Liver (tissue), 3 donors: ENCODE data around the gene DROSHA.

ENCODE experiments used
- FOXA1 ChIP-seq: IDR thresholded peaks from 2 replicates; pipeline ENCODE4 v1.6.1; 2016; ENCODE audit warnings: antibody characterized with exemption
- JUND ChIP-seq, 2 donors: IDR thresholded peaks; 2 replicates each; pipeline ENCODE4 v1.6.1; 2016; ENCODE audit warnings: antibody characterized with exemption in 2 of 2
- RAD21 ChIP-seq, 2 donors: IDR thresholded peaks; 2 replicates each; pipeline ENCODE4 v1.6.1; 2016; ENCODE audit warnings: antibody characterized with exemption in 2 of 2, mild to moderate bottlenecking in 2 of 2
- SP1 ChIP-seq: IDR thresholded peaks from 2 replicates; pipeline ENCODE4 v1.6.1; 2018; ENCODE audit warnings: antibody characterized with exemption, mild to moderate bottlenecking
- TF ChIP-seq, protein P1 (sequence below): fragments of 150-350 bp; IDR thresholded peaks from 2 replicates; pipeline ENCODE4 v1.5.1; 2017; ENCODE audit warnings: improper control_type of control experiment, low read depth, low read length; ENCODE audit not compliant: missing input control
- TF ChIP-seq, protein P2 (sequence below): IDR thresholded peaks from 2 replicates; pipeline ENCODE4 v1.6.1; 2016; ENCODE audit warnings: antibody characterized with exemption
- TF ChIP-seq, protein P3 (sequence below): IDR thresholded peaks from 2 replicates; pipeline ENCODE4 v1.6.1; 2016; ENCODE audit warnings: antibody characterized with exemption, mild to moderate bottlenecking
- TF ChIP-seq, protein P4 (sequence below): IDR thresholded peaks from 2 replicates; pipeline ENCODE4 v1.6.1; 2016; ENCODE audit warnings: antibody characterized with exemption
- donor health status: healthy.
- donor health status: healthy.

DNA sequence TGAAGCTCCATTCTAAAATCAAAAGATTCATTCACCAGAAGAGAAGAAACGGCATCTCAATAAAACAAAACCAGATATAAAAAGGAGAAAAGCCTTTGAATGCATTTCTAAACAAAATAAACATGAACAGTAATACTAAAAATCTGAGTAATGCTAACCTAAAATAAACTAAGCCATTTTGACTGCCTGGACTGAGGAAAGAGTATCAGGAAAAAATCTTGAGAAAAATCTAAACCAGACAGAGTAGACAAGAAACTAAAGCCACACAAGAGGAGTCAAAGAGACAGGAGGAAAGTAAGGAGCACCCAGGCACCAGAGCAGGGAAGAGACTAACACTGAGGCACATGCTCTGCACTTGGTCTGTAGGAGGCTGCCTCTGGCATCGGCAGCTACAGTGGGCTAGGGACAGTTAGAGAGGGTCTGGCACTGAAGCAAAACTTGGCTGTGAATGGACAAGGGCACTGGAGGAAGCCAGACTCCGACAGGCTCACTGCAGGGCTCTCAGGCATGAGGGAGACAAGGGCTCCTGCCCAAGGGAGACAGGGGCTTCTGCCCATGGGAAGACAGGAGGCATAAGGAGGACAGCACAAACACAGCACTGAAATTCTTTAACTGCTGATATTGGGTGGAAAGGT lies 50.2 kb downstream of the DROSHA start:
- TF ChIP-seq, protein P1, sequence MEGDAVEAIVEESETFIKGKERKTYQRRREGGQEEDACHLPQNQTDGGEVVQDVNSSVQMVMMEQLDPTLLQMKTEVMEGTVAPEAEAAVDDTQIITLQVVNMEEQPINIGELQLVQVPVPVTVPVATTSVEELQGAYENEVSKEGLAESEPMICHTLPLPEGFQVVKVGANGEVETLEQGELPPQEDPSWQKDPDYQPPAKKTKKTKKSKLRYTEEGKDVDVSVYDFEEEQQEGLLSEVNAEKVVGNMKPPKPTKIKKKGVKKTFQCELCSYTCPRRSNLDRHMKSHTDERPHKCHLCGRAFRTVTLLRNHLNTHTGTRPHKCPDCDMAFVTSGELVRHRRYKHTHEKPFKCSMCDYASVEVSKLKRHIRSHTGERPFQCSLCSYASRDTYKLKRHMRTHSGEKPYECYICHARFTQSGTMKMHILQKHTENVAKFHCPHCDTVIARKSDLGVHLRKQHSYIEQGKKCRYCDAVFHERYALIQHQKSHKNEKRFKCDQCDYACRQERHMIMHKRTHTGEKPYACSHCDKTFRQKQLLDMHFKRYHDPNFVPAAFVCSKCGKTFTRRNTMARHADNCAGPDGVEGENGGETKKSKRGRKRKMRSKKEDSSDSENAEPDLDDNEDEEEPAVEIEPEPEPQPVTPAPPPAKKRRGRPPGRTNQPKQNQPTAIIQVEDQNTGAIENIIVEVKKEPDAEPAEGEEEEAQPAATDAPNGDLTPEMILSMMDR = no peak
- no peak for TF ChIP-seq RAD21 (IDR thresholded peaks at IDR 0.05)
- TF ChIP-seq JUND (IDR thresholded peaks at IDR 0.05) = no peak
- TF ChIP-seq, protein P2, sequence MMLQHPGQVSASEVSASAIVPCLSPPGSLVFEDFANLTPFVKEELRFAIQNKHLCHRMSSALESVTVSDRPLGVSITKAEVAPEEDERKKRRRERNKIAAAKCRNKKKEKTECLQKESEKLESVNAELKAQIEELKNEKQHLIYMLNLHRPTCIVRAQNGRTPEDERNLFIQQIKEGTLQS = no peak
- TF ChIP-seq, protein P3, sequence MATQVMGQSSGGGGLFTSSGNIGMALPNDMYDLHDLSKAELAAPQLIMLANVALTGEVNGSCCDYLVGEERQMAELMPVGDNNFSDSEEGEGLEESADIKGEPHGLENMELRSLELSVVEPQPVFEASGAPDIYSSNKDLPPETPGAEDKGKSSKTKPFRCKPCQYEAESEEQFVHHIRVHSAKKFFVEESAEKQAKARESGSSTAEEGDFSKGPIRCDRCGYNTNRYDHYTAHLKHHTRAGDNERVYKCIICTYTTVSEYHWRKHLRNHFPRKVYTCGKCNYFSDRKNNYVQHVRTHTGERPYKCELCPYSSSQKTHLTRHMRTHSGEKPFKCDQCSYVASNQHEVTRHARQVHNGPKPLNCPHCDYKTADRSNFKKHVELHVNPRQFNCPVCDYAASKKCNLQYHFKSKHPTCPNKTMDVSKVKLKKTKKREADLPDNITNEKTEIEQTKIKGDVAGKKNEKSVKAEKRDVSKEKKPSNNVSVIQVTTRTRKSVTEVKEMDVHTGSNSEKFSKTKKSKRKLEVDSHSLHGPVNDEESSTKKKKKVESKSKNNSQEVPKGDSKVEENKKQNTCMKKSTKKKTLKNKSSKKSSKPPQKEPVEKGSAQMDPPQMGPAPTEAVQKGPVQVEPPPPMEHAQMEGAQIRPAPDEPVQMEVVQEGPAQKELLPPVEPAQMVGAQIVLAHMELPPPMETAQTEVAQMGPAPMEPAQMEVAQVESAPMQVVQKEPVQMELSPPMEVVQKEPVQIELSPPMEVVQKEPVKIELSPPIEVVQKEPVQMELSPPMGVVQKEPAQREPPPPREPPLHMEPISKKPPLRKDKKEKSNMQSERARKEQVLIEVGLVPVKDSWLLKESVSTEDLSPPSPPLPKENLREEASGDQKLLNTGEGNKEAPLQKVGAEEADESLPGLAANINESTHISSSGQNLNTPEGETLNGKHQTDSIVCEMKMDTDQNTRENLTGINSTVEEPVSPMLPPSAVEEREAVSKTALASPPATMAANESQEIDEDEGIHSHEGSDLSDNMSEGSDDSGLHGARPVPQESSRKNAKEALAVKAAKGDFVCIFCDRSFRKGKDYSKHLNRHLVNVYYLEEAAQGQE = no peak
- no peak for TF ChIP-seq SP1
- TF ChIP-seq, protein P4, sequence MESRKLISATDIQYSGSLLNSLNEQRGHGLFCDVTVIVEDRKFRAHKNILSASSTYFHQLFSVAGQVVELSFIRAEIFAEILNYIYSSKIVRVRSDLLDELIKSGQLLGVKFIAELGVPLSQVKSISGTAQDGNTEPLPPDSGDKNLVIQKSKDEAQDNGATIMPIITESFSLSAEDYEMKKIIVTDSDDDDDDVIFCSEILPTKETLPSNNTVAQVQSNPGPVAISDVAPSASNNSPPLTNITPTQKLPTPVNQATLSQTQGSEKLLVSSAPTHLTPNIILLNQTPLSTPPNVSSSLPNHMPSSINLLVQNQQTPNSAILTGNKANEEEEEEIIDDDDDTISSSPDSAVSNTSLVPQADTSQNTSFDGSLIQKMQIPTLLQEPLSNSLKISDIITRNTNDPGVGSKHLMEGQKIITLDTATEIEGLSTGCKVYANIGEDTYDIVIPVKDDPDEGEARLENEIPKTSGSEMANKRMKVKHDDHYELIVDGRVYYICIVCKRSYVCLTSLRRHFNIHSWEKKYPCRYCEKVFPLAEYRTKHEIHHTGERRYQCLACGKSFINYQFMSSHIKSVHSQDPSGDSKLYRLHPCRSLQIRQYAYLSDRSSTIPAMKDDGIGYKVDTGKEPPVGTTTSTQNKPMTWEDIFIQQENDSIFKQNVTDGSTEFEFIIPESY = no peak
- TF ChIP-seq FOXA1 = no peak
